DOHH2 (cell line): ENCODE data around the gene ZFP62.

Experiments used
- EZH2phosphoT487 ChIP-seq: fragments of 200-600 bp; sonication (generic); IDR thresholded peaks from 2 replicates; pipeline ENCODE4 v1.6.1; 2017; ENCODE audit warnings: borderline replicate concordance, mild to moderate bottlenecking, antibody characterized with exemption, low read length, moderate library complexity, mixed read lengths
- TF ChIP-seq, protein P1 (sequence below): fragments of 200-600 bp; sonication (generic); IDR thresholded peaks from one replicate; pipeline ENCODE4 v1.5.1; 2014; ENCODE audit warnings: antibody characterized with exemption, mild to moderate bottlenecking, low read depth, low read length; ENCODE audit not compliant: poor library complexity, severe bottlenecking

DNA sequence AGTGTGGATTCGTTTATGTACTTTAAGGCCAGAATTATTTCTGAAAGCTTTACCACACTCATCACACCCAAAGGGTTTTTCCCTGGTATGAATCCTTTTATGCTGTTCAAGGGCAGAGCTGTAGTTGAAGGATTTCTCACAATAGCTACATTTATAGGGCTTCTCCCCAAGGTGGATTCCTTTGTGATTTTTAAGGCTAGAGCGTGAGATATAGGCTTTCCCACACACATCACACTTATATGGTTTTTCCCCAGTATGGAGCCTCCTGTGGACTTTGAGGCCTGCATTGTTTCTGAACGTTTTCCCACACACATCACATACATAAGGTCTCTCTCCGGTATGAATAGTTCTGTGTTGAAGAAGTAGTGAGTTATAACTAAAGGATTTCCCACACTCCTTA is 11.2 kb downstream of the ZFP62 start:
- TF ChIP-seq, protein P1, sequence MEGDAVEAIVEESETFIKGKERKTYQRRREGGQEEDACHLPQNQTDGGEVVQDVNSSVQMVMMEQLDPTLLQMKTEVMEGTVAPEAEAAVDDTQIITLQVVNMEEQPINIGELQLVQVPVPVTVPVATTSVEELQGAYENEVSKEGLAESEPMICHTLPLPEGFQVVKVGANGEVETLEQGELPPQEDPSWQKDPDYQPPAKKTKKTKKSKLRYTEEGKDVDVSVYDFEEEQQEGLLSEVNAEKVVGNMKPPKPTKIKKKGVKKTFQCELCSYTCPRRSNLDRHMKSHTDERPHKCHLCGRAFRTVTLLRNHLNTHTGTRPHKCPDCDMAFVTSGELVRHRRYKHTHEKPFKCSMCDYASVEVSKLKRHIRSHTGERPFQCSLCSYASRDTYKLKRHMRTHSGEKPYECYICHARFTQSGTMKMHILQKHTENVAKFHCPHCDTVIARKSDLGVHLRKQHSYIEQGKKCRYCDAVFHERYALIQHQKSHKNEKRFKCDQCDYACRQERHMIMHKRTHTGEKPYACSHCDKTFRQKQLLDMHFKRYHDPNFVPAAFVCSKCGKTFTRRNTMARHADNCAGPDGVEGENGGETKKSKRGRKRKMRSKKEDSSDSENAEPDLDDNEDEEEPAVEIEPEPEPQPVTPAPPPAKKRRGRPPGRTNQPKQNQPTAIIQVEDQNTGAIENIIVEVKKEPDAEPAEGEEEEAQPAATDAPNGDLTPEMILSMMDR, result no peak
- TF ChIP-seq EZH2phosphoT487, result no peak
